Measurements from ENCODE around the gene CDK10.

DNA sequence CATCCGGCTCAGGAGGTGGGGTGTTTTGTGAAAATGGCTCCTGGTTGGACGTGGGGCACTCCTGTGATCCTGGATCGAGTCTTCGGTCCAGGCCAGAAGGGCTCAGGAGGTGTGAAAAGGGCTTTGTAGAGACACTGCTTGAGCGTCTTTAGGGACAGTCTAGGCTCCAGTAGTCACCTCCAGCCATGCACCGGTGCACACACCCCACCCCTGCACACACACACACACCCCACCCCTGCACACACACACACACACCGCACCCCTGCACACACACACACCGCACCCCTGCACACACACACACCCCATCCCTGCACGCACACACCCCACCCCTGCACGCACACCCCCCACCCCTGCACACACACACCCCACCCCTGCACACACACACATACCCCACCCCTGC, 48.0 kb upstream of the CDK10 start:
- no peak for TF ChIP-seq POLR2A (IDR thresholded peaks at IDR 0.05)
- TF ChIP-seq, protein P1, sequence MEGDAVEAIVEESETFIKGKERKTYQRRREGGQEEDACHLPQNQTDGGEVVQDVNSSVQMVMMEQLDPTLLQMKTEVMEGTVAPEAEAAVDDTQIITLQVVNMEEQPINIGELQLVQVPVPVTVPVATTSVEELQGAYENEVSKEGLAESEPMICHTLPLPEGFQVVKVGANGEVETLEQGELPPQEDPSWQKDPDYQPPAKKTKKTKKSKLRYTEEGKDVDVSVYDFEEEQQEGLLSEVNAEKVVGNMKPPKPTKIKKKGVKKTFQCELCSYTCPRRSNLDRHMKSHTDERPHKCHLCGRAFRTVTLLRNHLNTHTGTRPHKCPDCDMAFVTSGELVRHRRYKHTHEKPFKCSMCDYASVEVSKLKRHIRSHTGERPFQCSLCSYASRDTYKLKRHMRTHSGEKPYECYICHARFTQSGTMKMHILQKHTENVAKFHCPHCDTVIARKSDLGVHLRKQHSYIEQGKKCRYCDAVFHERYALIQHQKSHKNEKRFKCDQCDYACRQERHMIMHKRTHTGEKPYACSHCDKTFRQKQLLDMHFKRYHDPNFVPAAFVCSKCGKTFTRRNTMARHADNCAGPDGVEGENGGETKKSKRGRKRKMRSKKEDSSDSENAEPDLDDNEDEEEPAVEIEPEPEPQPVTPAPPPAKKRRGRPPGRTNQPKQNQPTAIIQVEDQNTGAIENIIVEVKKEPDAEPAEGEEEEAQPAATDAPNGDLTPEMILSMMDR (IDR thresholded peaks at IDR 0.05) = no peak
